WERI-Rb-1 (cell line): ENCODE results near the gene NKAIN4.

Experiments
- DNase-seq: peaks from one replicate; pipeline ENCODE4 v3.0.0-alpha.2; 2020
- H3K27ac ChIP-seq: fragments of 250-450 bp; sonication (Bioruptor Pico); 2 replicates; pipeline ENCODE4 v1.5.1; 2020; ENCODE audit warnings: mild to moderate bottlenecking, moderate library complexity
- H3K27me3 ChIP-seq: fragments of 250-450 bp; sonication (Bioruptor Pico); 2 replicates; pipeline ENCODE4 v1.5.1; 2021; ENCODE audit warnings: mild to moderate bottlenecking, low read depth, moderate library complexity; ENCODE audit not compliant: insufficient read depth, severe bottlenecking
- H3K36me3 ChIP-seq: fragments of 250-450 bp; sonication (Bioruptor Pico); 2 replicates; pipeline ENCODE4 v1.5.1; 2020; ENCODE audit warnings: mild to moderate bottlenecking, moderate library complexity
- H3K4me3 ChIP-seq: 2 replicates; pipeline ENCODE4 v1.5.1; 2011; ENCODE audit warnings: low read depth, mild to moderate bottlenecking, control low read depth, low read length
- H3K9me3 ChIP-seq: fragments of 250-450 bp; sonication (Bioruptor Pico); 2 replicates; pipeline ENCODE4 v1.5.1; 2021; ENCODE audit warnings: mild to moderate bottlenecking, moderate library complexity; ENCODE audit not compliant: severe bottlenecking
- CTCF ChIP-seq: IDR thresholded peaks from 2 replicates; pipeline ENCODE4 v1.5.1; 2011; ENCODE audit warnings: low read depth, mild to moderate bottlenecking, control low read depth, inconsistent platforms, low read length

Gene NKAIN4

GRCh38 chr20:63297371-63297781 is 43.1 kb upstream of the NKAIN4 start:
- no peaks in the 10 kb centered on the region for H3K36me3 ChIP-seq
- H3K27me3 ChIP-seq, result no peaks in the 10 kb centered on the region
- TF ChIP-seq CTCF, result no peak
- no peak for DNase-seq
- H3K27ac ChIP-seq, result no peak overlapping the region
- H3K4me3 ChIP-seq, result no peak overlapping the region
- no peaks in the 10 kb centered on the region for H3K9me3 ChIP-seq

- H3K36me3 ChIP-seq, result no peaks in the 10 kb centered on the region
- no peaks in the 10 kb centered on the region for H3K27me3 ChIP-seq
- H3K9me3 ChIP-seq, result no peaks in the 10 kb centered on the region
- no peak for DNase-seq
- no peak for TF ChIP-seq CTCF
- no peak overlapping the region for H3K27ac ChIP-seq
- H3K4me3 ChIP-seq, result no peak overlapping the region
These were observed 42.5 kb upstream of the NKAIN4 start for GRCh38 chr20:63296531-63297299.

- Histone ChIP-seq H3K4me3 (no peak overlapping the region), H3K36me3 (no peaks in the 10 kb centered on the region), H3K9me3 (no peaks in the 10 kb centered on the region), H3K27ac (no peak overlapping the region), H3K27me3 (no peaks in the 10 kb centered on the region)
- no peak for TF ChIP-seq CTCF
- DNase-seq, result no peak
These were observed 41.6 kb upstream of the NKAIN4 start for GRCh38 chr20:63295846-63296245.

GRCh38 chr20:63295422-63295821 is 41.2 kb upstream of the NKAIN4 start:
- TF ChIP-seq CTCF, result peak; percentile 63

GRCh38 chr20:63295018-63295417 is 40.8 kb upstream of the NKAIN4 start:
- Histone ChIP-seq H3K9me3 (no peaks in the 10 kb centered on the region), H3K36me3 (no peaks in the 10 kb centered on the region), H3K27ac (no peak overlapping the region), H3K27me3 (no peaks in the 10 kb centered on the region), H3K4me3 (no peak overlapping the region)
- no peak for TF ChIP-seq CTCF
- DNase-seq, result no peak

More at GRCh38 chr20:63295422-63295821, 41.2 kb upstream of the NKAIN4 start:
- Histone ChIP-seq H3K27me3 (no peaks in the 10 kb centered on the region), H3K27ac (no peak overlapping the region), H3K36me3 (no peaks in the 10 kb centered on the region), H3K9me3 (no peaks in the 10 kb centered on the region), H3K4me3 (no peak overlapping the region)
- DNase-seq, result peak; percentile 68

- no peak for DNase-seq
These were observed 40.3 kb upstream of the NKAIN4 start for GRCh38 chr20:63294536-63294900.

More at GRCh38 chr20:63294536-63294900, 40.3 kb upstream of the NKAIN4 start:
- Histone ChIP-seq H3K27ac (no peak overlapping the region; the same call in 1 of the 2 replicates), H3K27me3 (no peaks in the 10 kb centered on the region), H3K9me3 (no peaks in the 10 kb centered on the region), H3K4me3 (no peak overlapping the region), H3K36me3 (peaks cover under 1% of the 10 kb centered on the region)
- TF ChIP-seq CTCF, result no peak
